HepG2 (cell line): ENCODE measurements around the gene CERT1. TPM values are rescaled to one million over a fixed set of nuclear protein-coding genes. Genes with fewer than 3 reads are reported as not detected.

Source experiments
- ASH2L ChIP-seq: fragments of 300-600, 200-600 bp; sonication (generic); IDR thresholded peaks from 2 replicates; pipeline ENCODE4 v1.7.0; 2017; ENCODE audit warnings: low read depth, mild to moderate bottlenecking, moderate library complexity, mixed read lengths, low read length; ENCODE audit not compliant: insufficient read length
- CTCF ChIP-seq: sonication (generic); formaldehyde crosslinking; IDR thresholded peaks from 2 replicates; pipeline ENCODE4 v1.5.0; 2020; ENCODE audit warnings: mild to moderate bottlenecking, missing genetic modification reagents, moderate library complexity
- EED ChIP-seq: sonication (generic); formaldehyde crosslinking; IDR thresholded peaks from 2 replicates; pipeline ENCODE4 v1.5.0; 2020; ENCODE audit warnings: mild to moderate bottlenecking, missing genetic modification reagents
- FIP1L1 ChIP-seq: fragments of 200-400 bp; formaldehyde crosslinking; IDR thresholded peaks from 2 replicates; pipeline ENCODE4 v1.6.1; 2018; ENCODE audit warnings: low read depth, mild to moderate bottlenecking, low read length, moderate library complexity, borderline replicate concordance; ENCODE audit not compliant: insufficient read depth
- MXI1 ChIP-seq: IDR thresholded peaks from 3 replicates; pipeline ENCODE4 v1.6.1; 2012; ENCODE audit warnings: low read depth, low read length, inconsistent platforms, borderline replicate concordance
- MYNN ChIP-seq: sonication (generic); formaldehyde crosslinking; IDR thresholded peaks from 2 replicates; pipeline ENCODE4 v1.4.0; 2020; ENCODE audit warnings: mild to moderate bottlenecking, low read depth, missing genetic modification reagents
- PHF5A ChIP-seq: IDR thresholded peaks from one replicate; pipeline ENCODE4 v1.6.1; 2018; ENCODE audit warnings: low read depth, missing genetic modification reagents; ENCODE audit not compliant: unreplicated experiment
- SPEN ChIP-seq: sonication (generic); formaldehyde crosslinking; IDR thresholded peaks from 2 replicates; pipeline ENCODE4 v1.5.1; 2020; ENCODE audit warnings: low read depth, mild to moderate bottlenecking, missing genetic modification reagents
- TERF1 ChIP-seq: sonication (generic); formaldehyde crosslinking; IDR thresholded peaks from 2 replicates; pipeline ENCODE4 v1.8.0; 2022; ENCODE audit warnings: mild to moderate bottlenecking, missing genetic modification reagents, moderate library complexity
- TRIM24 ChIP-seq: sonication (generic); formaldehyde crosslinking; IDR thresholded peaks from 2 replicates; pipeline ENCODE4 v1.8.0; 2022; ENCODE audit warnings: mild to moderate bottlenecking, missing genetic modification reagents
- YY1 ChIP-seq: IDR thresholded peaks from 2 replicates; pipeline ENCODE4 v1.6.1; 2011; ENCODE audit warnings: low read length, low read depth, moderate library complexity, mild to moderate bottlenecking; ENCODE audit not compliant: insufficient read depth, insufficient replicate concordance
- ZFP37 ChIP-seq: sonication (generic); formaldehyde crosslinking; IDR thresholded peaks from 2 replicates; pipeline ENCODE4 v1.4.0; 2020; ENCODE audit warnings: missing genetic modification reagents, borderline replicate concordance
- ZNF225 ChIP-seq: sonication (generic); formaldehyde crosslinking; IDR thresholded peaks from 2 replicates; pipeline ENCODE4 v1.4.0; 2020; ENCODE audit warnings: mild to moderate bottlenecking, missing genetic modification reagents
- ZNF275 ChIP-seq: sonication (generic); formaldehyde crosslinking; IDR thresholded peaks from 2 replicates; pipeline ENCODE4 v1.8.0; 2022; ENCODE audit warnings: missing genetic modification reagents, mild to moderate bottlenecking, inconsistent platforms, borderline replicate concordance
- ZNF296 ChIP-seq: sonication (generic); formaldehyde crosslinking; conservative IDR thresholded peaks from 2 replicates; pipeline ENCODE4 v1.5.0; 2020; ENCODE audit warnings: mild to moderate bottlenecking, missing genetic modification reagents
- ZNF331 ChIP-seq: sonication (generic); formaldehyde crosslinking; IDR thresholded peaks from 2 replicates; pipeline ENCODE4 v1.4.0; 2020; ENCODE audit warnings: missing genetic modification reagents
- ZNF512 ChIP-seq: sonication (generic); formaldehyde crosslinking; IDR thresholded peaks from 2 replicates; pipeline ENCODE4 v1.4.0; 2020; ENCODE audit warnings: mild to moderate bottlenecking, missing genetic modification reagents
- ZNF619 ChIP-seq: sonication (generic); formaldehyde crosslinking; IDR thresholded peaks from 2 replicates; pipeline ENCODE4 v1.4.0; 2020; ENCODE audit warnings: mild to moderate bottlenecking, missing genetic modification reagents
- ZNF670 ChIP-seq: sonication (generic); formaldehyde crosslinking; IDR thresholded peaks from 2 replicates; pipeline ENCODE4 v1.8.0; 2022; ENCODE audit warnings: mild to moderate bottlenecking, missing genetic modification reagents, borderline replicate concordance
- ZNF672 ChIP-seq: sonication (generic); formaldehyde crosslinking; IDR thresholded peaks from 2 replicates; pipeline ENCODE4 v1.8.1; 2022; ENCODE audit warnings: missing genetic modification reagents
- ZNF704 ChIP-seq: sonication (generic); formaldehyde crosslinking; IDR thresholded peaks from 2 replicates; pipeline ENCODE4 v1.8.1; 2023; ENCODE audit warnings: mild to moderate bottlenecking, inconsistent platforms, moderate library complexity, missing genetic modification reagents, borderline replicate concordance
- ZNF776 ChIP-seq: sonication (generic); formaldehyde crosslinking; IDR thresholded peaks from 2 replicates; pipeline ENCODE4 v1.4.0; 2020; ENCODE audit warnings: mild to moderate bottlenecking, missing genetic modification reagents
- ZNF816 ChIP-seq: sonication (generic); formaldehyde crosslinking; IDR thresholded peaks from 2 replicates; pipeline ENCODE4 v1.8.0; 2022; ENCODE audit warnings: missing genetic modification reagents, mild to moderate bottlenecking, borderline replicate concordance
- polyA plus RNA-seq, 8 experiments: library from polyadenylated mRNA; depleted of rRNA in 3 of 8; stranded (reverse) in 7 of 8; unstranded in 1 of 8; fragments of >200 nt; fragmentation: Illumina TruSeq in 4 of 8; extraction: Trizol in 4 of 8; gene quantifications; 2 replicates each; pipeline versions ENCODE4 v1.2.1 to v1.2.3, GENCODE V29; 2011 to 2016; ENCODE audit warnings: low read depth in 4 of 8, missing spikeins in 1 of 8, mixed read lengths in 1 of 8; ENCODE audit not compliant: insufficient read depth in 1 of 8
- total RNA-seq, 5 experiments: library from RNA; depleted of rRNA; stranded (reverse); fragments of >200 nt; fragmentation: Illumina TruSeq; extraction: Trizol; gene quantifications; 2 replicates each; pipeline ENCODE4 v1.2.3, GENCODE V29; 2016; ENCODE audit warnings: low read depth in 1 of 5

CERT1 gene
- total and polyA plus RNA-seq, 2 of the 13 experiments (the other 11 are each of a cell fraction or from before 2014, with no cell fraction given), result 8.2 to 12.7 TPM

GRCh38 chr5:75335952-75336614 is 175.3 kb downstream of the CERT1 start (continued):
- TF ChIP-seq ZNF512 (CRISPR knock-in tag) (no peak), ZNF331 (CRISPR knock-in tag) (no peak), ZNF670 (CRISPR knock-in tag) (peak; percentile 33; the same call in 1 of the 2 replicates), ZNF816 (CRISPR knock-in tag) (0 out of 2 replicates have a peak, but pooled peaks have one; percentile 35), EED (CRISPR knock-in tag) (no peak), ZFP37 (CRISPR knock-in tag) (no peak), ASH2L (peak; percentile 27), ZNF704 (no peak), ZNF619 (CRISPR knock-in tag) (no peak), TERF1 (no peak), ZNF296 (CRISPR knock-in tag) (no peak), FIP1L1 (no peak), PHF5A (CRISPR knock-in tag) (no peak), MYNN (no peak), CTCF (CRISPR knock-in tag) (no peak), ZNF275 (no peak), ZNF225 (CRISPR knock-in tag) (no peak), ZNF776 (no peak), ZNF672 (CRISPR knock-in tag) (no peak), YY1 (no peak), MXI1 (no peak), TRIM24 (no peak), SPEN (no peak)
